Brain pericyte (primary cell): ENCODE measurements around the gene PXDC1.
"Not testable (repeated sequence)": the region's sequence is repeated elsewhere in the genome, so short reads cannot be mapped to it uniquely, and the experiment has no call there.

Experiments used
- DNase-seq: peaks from one replicate; pipeline ENCODE4 v3.0.0-alpha.2; 2012; ENCODE audit warnings: low read depth, low spot score

The PXDC1 gene

GRCh38 chr6:3782876-3783832, 31.6 kb upstream of the PXDC1 start:
- DNase-seq, result no peak

GRCh38 chr6:3781504-3781903, 30.0 kb upstream of the PXDC1 start:
- DNase-seq, result no peak

GRCh38 chr6:3779574-3779849, 28.0 kb upstream of the PXDC1 start:
- no peak for DNase-seq

GRCh38 chr6:3778701-3779573, 27.4 kb upstream of the PXDC1 start:
- DNase-seq, result no peak

- DNase-seq, result no peak
Measured at GRCh38 chr6:3777730-3778461, 26.4 kb upstream of the PXDC1 start.

- no peak for DNase-seq
Measured at GRCh38 chr6:3776881-3777507, 25.5 kb upstream of the PXDC1 start.

GRCh38 chr6:3775847-3776246, 24.3 kb upstream of the PXDC1 start:
- DNase-seq, result no peak

GRCh38 chr6:3775386-3775785, 23.9 kb upstream of the PXDC1 start:
- no peak for DNase-seq

GRCh38 chr6:3773678-3774298, 22.3 kb upstream of the PXDC1 start:
- no peak for DNase-seq

- DNase-seq, result not testable (repeated sequence)
Measured at GRCh38 chr6:3772127-3772999, 20.9 kb upstream of the PXDC1 start.

GRCh38 chr6:3771407-3772011, 20.0 kb upstream of the PXDC1 start:
- DNase-seq, result no peak

GRCh38 chr6:3770023-3770720, 18.7 kb upstream of the PXDC1 start:
- no peak for DNase-seq

- no peak for DNase-seq
Measured at GRCh38 chr6:3769610-3770009, 18.1 kb upstream of the PXDC1 start.

GRCh38 chr6:3768502-3768901, 17.0 kb upstream of the PXDC1 start:
- no peak for DNase-seq

- not testable (repeated sequence) for DNase-seq
Measured at GRCh38 chr6:3767483-3767882, 16.0 kb upstream of the PXDC1 start.

GRCh38 chr6:3766214-3766613, 14.7 kb upstream of the PXDC1 start:
- DNase-seq, result no peak

- no peak for DNase-seq
Measured at GRCh38 chr6:3765415-3765814, 13.9 kb upstream of the PXDC1 start.

GRCh38 chr6:3764516-3765335, 13.2 kb upstream of the PXDC1 start:
- no peak for DNase-seq
